Activated CD8-positive, alpha-beta memory T cell treated with anti-CD3 and anti-CD28 coated beads, Interleukin-2, amount 50 U/mL, for 1 hour (primary cell): ENCODE results near the gene SLC25A22.

Experiments used
- DNase-seq: peaks from one replicate; pipeline ENCODE4 v3.0.0-alpha.2; 2020; ENCODE audit errors: extremely low read depth

Gene SLC25A22

GRCh38 chr11:771617-772204 is 26.4 kb downstream of the SLC25A22 start:
- DNase-seq: no peak

- no peak for DNase-seq
Measured at GRCh38 chr11:770642-771616, 27.2 kb downstream of the SLC25A22 start.

- no peak for DNase-seq
Measured at GRCh38 chr11:769887-770641, 28.0 kb downstream of the SLC25A22 start.

GRCh38 chr11:767238-767637 is 30.8 kb downstream of the SLC25A22 start:
- no peak for DNase-seq

GRCh38 chr11:766936-767210 is 31.2 kb downstream of the SLC25A22 start:
- no peak for DNase-seq

GRCh38 chr11:766106-766935 is 31.8 kb downstream of the SLC25A22 start:
- no peak for DNase-seq

GRCh38 chr11:765802-766091 is 32.3 kb downstream of the SLC25A22 start:
- DNase-seq: no peak

- DNase-seq: peak; percentile 32
Measured at GRCh38 chr11:765025-765801, 32.9 kb downstream of the SLC25A22 start.

- DNase-seq: no peak
Measured at GRCh38 chr11:764322-765024, 33.6 kb downstream of the SLC25A22 start.

GRCh38 chr11:763549-764321 is 34.3 kb downstream of the SLC25A22 start:
- no peak for DNase-seq

GRCh38 chr11:763073-763463 is 35.0 kb downstream of the SLC25A22 start:
- no peak for DNase-seq

GRCh38 chr11:762421-763072 is 35.5 kb downstream of the SLC25A22 start:
- DNase-seq: no peak

GRCh38 chr11:761526-762108 is 36.5 kb downstream of the SLC25A22 start:
- no peak for DNase-seq

- DNase-seq: no peak
Measured at GRCh38 chr11:760236-760635, 37.8 kb downstream of the SLC25A22 start.

- no peak for DNase-seq
Measured at GRCh38 chr11:749731-750130, 48.4 kb downstream of the SLC25A22 start.

GRCh38 chr11:748007-748359 is 50.1 kb downstream of the SLC25A22 start:
- no peak for DNase-seq

GRCh38 chr11:747158-748006 is 50.7 kb downstream of the SLC25A22 start, which contains the start of gene TALDO1:
TSS of gene TALDO1 (plus strand) at chr11:747464. CDS start at chr11:747482, 18 bp downstream.
- no peak for DNase-seq
